Endothelial cell of umbilical vein (primary cell): ENCODE data around the gene CADPS. TPM values are rescaled to one million over a fixed set of nuclear protein-coding genes. Genes with fewer than 3 reads are reported as not detected.

Source experiments
- BruUV-seq: library from RNA; stranded (reverse); fragments of 400-500 nt; replicated peaks from 2 replicates; lab custom pipeline; 2021; lab: Mats Ljungman, UMichigan
- CTCF ChIA-PET: fragments of 300-600, 350-600 bp; sonication (Branson Sonifier 250); formaldehyde crosslinking; loops from one replicate; lab custom pipeline; 2021; ENCODE audit warnings: antibody characterized with exemption, inconsistent platforms; lab: Charles Lee
- POLR2A ChIA-PET: fragments of 300-600, 350-600 bp; sonication (Branson Sonifier 250); formaldehyde crosslinking; loops from one replicate; lab custom pipeline; 2021; ENCODE audit warnings: antibody characterized with exemption, inconsistent platforms; lab: Charles Lee
- DNase-seq: peaks from one replicate; pipeline ENCODE4 v3.0.0-alpha.2; 2011; ENCODE audit warnings: low read depth, low spot score
- FAIRE-seq: peaks from 2 replicates; lab custom pipeline; 2011; peaks lifted over from hg19 to GRCh38; lab: Jason Lieb, UNC
- H2AFZ ChIP-seq: 2 replicates; pipeline ENCODE4 v1.6.0; 2012; ENCODE audit warnings: low read depth, low read length, control low read depth, inconsistent platforms
- H3K27ac ChIP-seq: 2 replicates; pipeline ENCODE4 v1.5.1; 2011; ENCODE audit warnings: low read depth, mild to moderate bottlenecking, control low read depth, low read length, moderate library complexity; ENCODE audit not compliant: insufficient read depth
- H3K27me3 ChIP-seq, 2 experiments: 2 replicates each; pipeline versions ENCODE4 v1.6.0 to v1.6.1; 2011; ENCODE audit warnings: low read length in 2 of 2, mixed read lengths in 1 of 2; ENCODE audit not compliant: control insufficient read depth in 2 of 2, insufficient read depth in 2 of 2
- H3K36me3 ChIP-seq, 2 experiments: 2 replicates in 1 of 2; 3 replicates in 1 of 2; pipeline ENCODE4 v1.5.1; 2011; ENCODE audit warnings: low read length in 2 of 2, mild to moderate bottlenecking in 1 of 2, moderate library complexity in 1 of 2; ENCODE audit not compliant: control insufficient read depth in 2 of 2, insufficient read depth in 2 of 2; ENCODE audit errors: extremely low read depth in 1 of 2
- H3K4me1 ChIP-seq: 3 replicates; pipeline ENCODE4 v1.5.1; 2011; ENCODE audit warnings: mild to moderate bottlenecking, low read length; ENCODE audit not compliant: control insufficient read depth, insufficient read depth; ENCODE audit errors: extremely low read depth
- H3K4me2 ChIP-seq: 2 replicates; pipeline ENCODE4 v1.6.1; 2011; ENCODE audit warnings: low read length, control low read depth, mixed read lengths; ENCODE audit not compliant: insufficient read depth
- H3K4me3 ChIP-seq, 3 experiments: fragments of 200-600 bp in 1 of 3; sonication (generic), shearing (Covaris generic) in 1 of 3; replicated peaks in 1 of 3; 2 replicates each; pipeline ENCODE4 v1.5.1; 2011 to 2016; ENCODE audit warnings: control low read depth in 3 of 3, low read length in 3 of 3, mild to moderate bottlenecking in 2 of 3, inconsistent platforms in 1 of 3, low read depth in 1 of 3, moderate library complexity in 1 of 3; ENCODE audit not compliant: insufficient read depth in 1 of 3
- H3K79me2 ChIP-seq: 2 replicates; pipeline ENCODE4 v1.6.0; 2012; ENCODE audit warnings: low read length, inconsistent platforms; ENCODE audit not compliant: control insufficient read depth, insufficient read depth
- H3K9ac ChIP-seq: replicated peaks from 2 replicates; pipeline ENCODE3; 2011; ENCODE audit warnings: low read length, control low read depth; ENCODE audit not compliant: insufficient read depth; ENCODE audit errors: extremely low read depth
- H3K9me1 ChIP-seq: replicated peaks from 3 replicates; pipeline ENCODE4 v1.6.0; 2011; ENCODE audit warnings: mild to moderate bottlenecking, low read length; ENCODE audit not compliant: control insufficient read depth, insufficient read depth; ENCODE audit errors: extremely low read depth
- H3K9me3 ChIP-seq: replicated peaks from 2 replicates; pipeline ENCODE4 v1.5.1; 2012; ENCODE audit warnings: low read length, inconsistent platforms; ENCODE audit not compliant: control insufficient read depth, insufficient read depth
- H4K20me1 ChIP-seq: replicated peaks from 2 replicates; pipeline ENCODE3; 2011; ENCODE audit warnings: mild to moderate bottlenecking, low read length; ENCODE audit not compliant: control insufficient read depth, insufficient read depth; ENCODE audit errors: extremely low read depth
- CTCF ChIP-seq, 2 donors: IDR thresholded peaks; 1 replicate in 1 of 2; 2 replicates in 1 of 2; pipeline ENCODE4 v1.5.1; 2011; ENCODE audit warnings: low read length in 2 of 2, mild to moderate bottlenecking in 2 of 2, moderate library complexity in 2 of 2, control low read depth in 1 of 2, inconsistent platforms in 1 of 2, low read depth in 1 of 2; ENCODE audit not compliant: insufficient read depth in 1 of 2; ENCODE audit errors: extremely low read depth in 1 of 2
- EZH2 ChIP-seq: IDR thresholded peaks from 2 replicates; pipeline ENCODE4 v1.6.1; 2012; ENCODE audit warnings: borderline replicate concordance, low read depth, mild to moderate bottlenecking, moderate library complexity, low read length, inconsistent platforms; ENCODE audit not compliant: severe bottlenecking
- FOS ChIP-seq: IDR thresholded peaks from 2 replicates; pipeline ENCODE4 v1.6.1; 2011; ENCODE audit warnings: mild to moderate bottlenecking, low read length, moderate library complexity, borderline replicate concordance; ENCODE audit not compliant: insufficient read depth
- JUN ChIP-seq: IDR thresholded peaks from 2 replicates; pipeline ENCODE4 v1.6.1; 2011; ENCODE audit warnings: borderline replicate concordance, low read depth; ENCODE audit not compliant: insufficient read length, insufficient read depth
- MAX ChIP-seq: IDR thresholded peaks from 2 replicates; pipeline ENCODE4 v1.6.1; 2011; ENCODE audit not compliant: insufficient read depth, insufficient read length
- POLR2AphosphoS5 ChIP-seq: IDR thresholded peaks from 2 replicates; pipeline ENCODE4 v1.6.1; 2012; ENCODE audit warnings: low read depth, mild to moderate bottlenecking, control low read depth, low read length, moderate library complexity; ENCODE audit not compliant: insufficient read depth
- dilution Hi-C: fragments of 300-500 bp; cut with MboI; formaldehyde crosslinking; loops from one replicate; pipeline ENCODE4 v1.15.0; 2019; ENCODE audit warnings: low sequenced_read_pairs; ENCODE audit not compliant: extremely low pct_ligation_motif_present
- intact Hi-C: fragments of 100-400 bp; cut with micrococcal nuclease; formaldehyde crosslinking; loops from one replicate; pipeline ENCODE4 v1.10.0; 2022
- polyA plus RNA-seq, 4 experiments: library from polyadenylated mRNA; depleted of rRNA in 3 of 4; stranded (reverse) in 3 of 4; unstranded in 1 of 4; fragments of >200 nt; gene quantifications; 2 replicates each; pipeline versions ENCODE4 v1.2.1 to v1.2.3, GENCODE V29; 2011 to 2012; ENCODE audit warnings: missing spikeins in 1 of 4
- total RNA-seq: library from RNA; stranded (reverse); gene quantifications from 2 replicates; pipeline ENCODE4 v1.2.3, GENCODE V29; 2021

Gene CADPS
- total and polyA plus RNA-seq, 2 donors (not counting 3 experiments of a cell fraction or from before 2014, with no cell fraction given), result not detected

- no peaks in the 10 kb centered on the region for H3K9me3 ChIP-seq
- POLR2A ChIA-PET, result no interaction called here
- no peaks in the 10 kb centered on the region for H3K79me2 ChIP-seq
- CTCF ChIA-PET, result interaction anchor here (1.1 kb wide), 1 partner anchor 12 kb away, joined by 3 read pairs; no protein-coding TSS in a partner anchor
- no peak for TF ChIP-seq JUN
- no peak for TF ChIP-seq MAX
- TF ChIP-seq FOS, result no peak
- no peak for TF ChIP-seq POLR2AphosphoS5
- no peak for TF ChIP-seq CTCF (IDR thresholded peaks at IDR 0.05; ENCODE audit: extremely low read depth in 1 of 2, insufficient read depth in 1 of 2, low read depth in 1 of 2, low read length in 2 of 2)
- no peak for TF ChIP-seq EZH2
- H3K4me1 ChIP-seq, result no peaks in the 10 kb centered on the region
- intact Hi-C loops, result no loop called here
- no peaks in the 10 kb centered on the region for H3K27me3 ChIP-seq
- no TSS peak for BruUV-seq
- H3K9me1 ChIP-seq, result no peaks in the 10 kb centered on the region
- H2AFZ ChIP-seq, result no peak overlapping the region
- no peak overlapping the region for H3K27ac ChIP-seq
- no peak overlapping the region for H3K4me3 ChIP-seq
- no peak overlapping the region for H3K9ac ChIP-seq
- DNase-seq (no peak), FAIRE-seq (no peak)
- dilution Hi-C loops, result no loop called here
- H3K36me3 ChIP-seq, result no peaks in the 10 kb centered on the region
- no peaks in the 10 kb centered on the region for H4K20me1 ChIP-seq
- no peak overlapping the region for H3K4me2 ChIP-seq
Measured at GRCh38 chr3:62723914-62724217, 151.3 kb downstream of the CADPS start.
